Measurements from ENCODE around the gene ZNF628. TPM values are rescaled to one million over a fixed set of nuclear protein-coding genes. Genes with fewer than 3 reads are reported as not detected.

ZNF628 gene
- total RNA-seq, 1 donor = 2.9 TPM

- TF ChIP-seq CTCF (IDR thresholded peaks at IDR 0.05; ENCODE audit: extremely low read depth, low read depth, low read length) = peak; percentile 75
- H3K27ac ChIP-seq (ENCODE audit: low read depth, low read length) = peak overlapping the region; percentile 73
Observed at GRCh38 chr19:55516878-55517620, 40.6 kb downstream of the ZNF628 start.

DNA sequence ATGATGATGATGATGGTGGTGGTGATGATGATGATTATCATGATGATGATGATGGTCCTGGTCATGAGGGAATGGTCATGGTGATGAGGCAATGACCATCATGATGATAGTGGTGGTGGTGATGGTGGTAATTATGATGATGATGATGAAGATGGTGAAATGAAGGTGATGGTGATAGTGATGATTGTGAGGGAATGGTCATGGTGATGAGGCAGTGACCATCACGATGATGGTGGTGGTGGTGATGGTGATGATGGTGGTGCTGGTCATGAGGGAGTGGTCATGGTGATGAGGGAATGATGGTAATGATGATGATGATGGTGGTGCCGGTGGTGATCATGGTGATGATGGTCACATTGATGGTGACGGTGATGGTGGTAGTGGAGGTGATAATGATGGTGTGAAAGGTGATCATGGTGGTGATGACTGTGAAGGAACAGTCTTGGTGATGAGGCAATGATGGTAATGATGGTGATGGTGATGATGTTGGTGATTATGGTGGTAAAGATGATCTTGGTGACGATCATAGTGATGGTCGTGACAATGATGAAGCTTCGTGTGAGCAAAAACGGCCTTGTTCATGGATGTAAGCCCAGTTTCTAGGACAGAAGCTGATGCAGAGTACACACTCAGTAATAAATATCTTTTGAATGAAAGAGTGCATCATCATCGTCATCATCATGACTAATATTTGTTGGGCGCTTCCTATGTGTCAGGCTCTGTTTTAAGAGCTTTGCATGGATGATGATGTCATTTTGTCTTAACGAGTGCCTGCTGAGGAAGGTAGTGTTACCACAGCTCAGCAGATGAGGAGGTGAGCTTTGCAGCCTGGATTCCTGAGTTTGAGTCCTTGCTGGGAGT, 43.3 kb downstream of the ZNF628 start:
- peak overlapping the region; percentile 78 for H3K27ac ChIP-seq (ENCODE audit: low read depth, low read length)
- no peak overlapping the region for H3K4me3 ChIP-seq (ENCODE audit: insufficient read depth, low read length)
- no peaks in the 10 kb centered on the region for H4K20me1 ChIP-seq (ENCODE audit: insufficient read depth, low read length)
- TF ChIP-seq CTCF (IDR thresholded peaks at IDR 0.05; ENCODE audit: extremely low read depth, low read depth, low read length) = no peak
- no peaks in the 10 kb centered on the region for H3K9me3 ChIP-seq (ENCODE audit: low read depth, low read length)
- no peaks in the 10 kb centered on the region for H3K79me2 ChIP-seq (ENCODE audit: insufficient read depth, low read length)
- peaks cover 9% of the 10 kb centered on the region for H3K4me1 ChIP-seq (ENCODE audit: insufficient read depth, low read length)
- H3K36me3 ChIP-seq (ENCODE audit: insufficient read depth, low read length) = peaks cover 3% of the 10 kb centered on the region
- H3K4me2 ChIP-seq (ENCODE audit: insufficient read depth, low read length) = no peak overlapping the region
- H3K27me3 ChIP-seq (ENCODE audit: insufficient read depth, low read length) = no peaks in the 10 kb centered on the region
- peak; percentile 98 for DNase-seq (ENCODE audit: insufficient read length, low spot score, missing footprints)
- H2AFZ ChIP-seq (ENCODE audit: low read length) = no peak overlapping the region

More at GRCh38 chr19:55516878-55517620, 40.6 kb downstream of the ZNF628 start:
- H3K9me3 ChIP-seq (ENCODE audit: low read depth, low read length) = no peaks in the 10 kb centered on the region
- peak overlapping the region; percentile 72 for H3K4me2 ChIP-seq (ENCODE audit: insufficient read depth, low read length)
- no peaks in the 10 kb centered on the region for H3K79me2 ChIP-seq (ENCODE audit: insufficient read depth, low read length)
- peaks cover 19% of the 10 kb centered on the region for H3K36me3 ChIP-seq (ENCODE audit: insufficient read depth, low read length)
- no peaks in the 10 kb centered on the region for H3K27me3 ChIP-seq (ENCODE audit: insufficient read depth, low read length)
- H4K20me1 ChIP-seq (ENCODE audit: insufficient read depth, low read length) = no peaks in the 10 kb centered on the region
- H2AFZ ChIP-seq (ENCODE audit: low read length) = no peak overlapping the region
- DNase-seq (ENCODE audit: insufficient read length, low spot score, missing footprints) = peak; percentile 99
- peak overlapping the region; percentile 62 for H3K4me3 ChIP-seq (ENCODE audit: insufficient read depth, low read length)
- peaks cover 9% of the 10 kb centered on the region for H3K4me1 ChIP-seq (ENCODE audit: insufficient read depth, low read length)

DNA sequence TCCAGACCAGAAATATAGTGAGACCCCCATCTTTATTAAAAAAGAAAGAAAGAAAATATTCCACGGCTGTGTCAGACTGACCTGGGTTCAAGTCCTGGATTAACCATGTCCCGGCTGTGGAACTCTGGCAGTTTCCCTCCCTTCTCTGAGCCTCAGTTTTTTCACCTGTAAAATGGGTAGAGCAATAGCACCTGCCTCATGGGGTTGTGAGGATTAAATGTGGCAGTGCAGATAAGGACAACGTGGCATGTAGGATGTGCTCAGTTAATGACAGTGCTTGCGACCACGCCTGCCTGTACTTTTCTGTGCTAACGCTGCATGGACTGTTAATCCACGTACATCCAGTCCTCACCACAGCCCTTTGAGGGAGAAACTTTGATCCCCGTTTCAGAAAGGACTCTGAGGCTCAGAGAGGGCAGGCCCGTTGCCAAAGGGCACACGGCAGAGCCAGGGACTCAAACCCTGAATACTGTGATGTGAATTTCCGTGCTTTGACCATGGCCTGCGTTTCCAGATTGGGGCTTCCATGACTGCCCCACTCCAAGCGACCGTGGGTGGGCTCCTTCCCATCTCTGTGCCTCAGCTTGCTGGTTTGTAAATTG, 44.4 kb downstream of the ZNF628 start:
- Histone ChIP-seq H3K79me2 (ENCODE audit: insufficient read depth, low read length) (no peaks in the 10 kb centered on the region), H4K20me1 (ENCODE audit: insufficient read depth, low read length) (no peaks in the 10 kb centered on the region), H3K27me3 (ENCODE audit: insufficient read depth, low read length) (no peaks in the 10 kb centered on the region), H3K4me2 (ENCODE audit: insufficient read depth, low read length) (no peak overlapping the region), H3K9me3 (ENCODE audit: low read depth, low read length) (no peaks in the 10 kb centered on the region), H3K27ac (ENCODE audit: low read depth, low read length) (peak overlapping the region; percentile 56), H3K36me3 (ENCODE audit: insufficient read depth, low read length) (no peaks in the 10 kb centered on the region), H3K4me3 (ENCODE audit: insufficient read depth, low read length) (no peak overlapping the region), H3K4me1 (ENCODE audit: insufficient read depth, low read length) (peaks cover 9% of the 10 kb centered on the region), H2AFZ (ENCODE audit: low read length) (no peak overlapping the region)
- peak; percentile 27 for DNase-seq (ENCODE audit: insufficient read length, low spot score, missing footprints)
- TF ChIP-seq CTCF (IDR thresholded peaks at IDR 0.05; ENCODE audit: extremely low read depth, low read depth, low read length) = no peak
